Thyroid gland (tissue), 4 donors: ENCODE data around the gene GP9. TPM values are rescaled to one million over a fixed set of nuclear protein-coding genes. Genes with fewer than 3 reads are reported as not detected.

Experiments
- DNase-seq, 2 donors: peaks; one replicate each; pipeline ENCODE4 v3.0.0-alpha.2; 2019
- H3K27ac ChIP-seq, 3 donors: fragments of 200-600 bp; sonication (generic); 1 replicate in 2 of 3; 2 replicates in 1 of 3; pipeline ENCODE4 v1.5.1; 2016 to 2019; ENCODE audit warnings: mild to moderate bottlenecking in 1 of 3, moderate library complexity in 1 of 3
- H3K27me3 ChIP-seq: fragments of 200-600 bp; sonication (generic); one replicate; pipeline ENCODE4 v1.5.1; 2019
- H3K36me3 ChIP-seq, 2 donors: fragments of 200-600 bp; sonication (generic); one replicate each; pipeline ENCODE4 v1.5.1; 2016 to 2019
- H3K4me1 ChIP-seq, 2 donors: fragments of 200-600 bp; sonication (generic); one replicate each; pipeline ENCODE4 v1.5.1; 2017 to 2019
- H3K4me3 ChIP-seq, 3 donors: fragments of 200-600 bp; sonication (generic); replicated peaks in 1 of 3; 1 replicate in 2 of 3; 2 replicates in 1 of 3; pipeline ENCODE4 v1.5.1; 2016; ENCODE audit warnings: mild to moderate bottlenecking in 1 of 3
- H3K9me3 ChIP-seq: fragments of 200-600 bp; sonication (generic); one replicate; pipeline ENCODE4 v1.5.1; 2017
- CTCF ChIP-seq, 6 experiments: fragments of 200-600 bp in 3 of 6; fragments of 450-650 bp in 3 of 6; sonication (generic) in 3 of 6; IDR thresholded peaks; one replicate each; pipeline ENCODE4 v1.5.1; 2016 to 2019; ENCODE audit warnings: antibody characterized with exemption in 6 of 6, mild to moderate bottlenecking in 2 of 6, inconsistent platforms in 1 of 6, moderate library complexity in 1 of 6
- POLR2A ChIP-seq, 2 donors: fragments of 450-650 bp; IDR thresholded peaks; one replicate each; pipeline ENCODE4 v1.6.1; 2017; ENCODE audit warnings: antibody characterized with exemption in 2 of 2, mild to moderate bottlenecking in 2 of 2, moderate library complexity in 1 of 2
- WGBS, 2 donors: methylation state at CpG; one replicate each; pipeline ENCODE4 v1.1.5; 2017; 5-methylcytosine and 5-hydroxymethylcytosine counted together
- intact Hi-C: fragments of 100-400 bp; cut with DNase I; formaldehyde crosslinking; loops from one replicate; pipeline ENCODE4 v1.15.1; 2023
- total RNA-seq, 4 donors: library from RNA; depleted of rRNA; stranded (reverse); fragments of >200 nt; gene quantifications; one replicate each; pipeline ENCODE4 v1.2.3, GENCODE V29; 2016

Gene GP9
- total RNA-seq, 4 donors from 2014 or later = not detected

DNA sequence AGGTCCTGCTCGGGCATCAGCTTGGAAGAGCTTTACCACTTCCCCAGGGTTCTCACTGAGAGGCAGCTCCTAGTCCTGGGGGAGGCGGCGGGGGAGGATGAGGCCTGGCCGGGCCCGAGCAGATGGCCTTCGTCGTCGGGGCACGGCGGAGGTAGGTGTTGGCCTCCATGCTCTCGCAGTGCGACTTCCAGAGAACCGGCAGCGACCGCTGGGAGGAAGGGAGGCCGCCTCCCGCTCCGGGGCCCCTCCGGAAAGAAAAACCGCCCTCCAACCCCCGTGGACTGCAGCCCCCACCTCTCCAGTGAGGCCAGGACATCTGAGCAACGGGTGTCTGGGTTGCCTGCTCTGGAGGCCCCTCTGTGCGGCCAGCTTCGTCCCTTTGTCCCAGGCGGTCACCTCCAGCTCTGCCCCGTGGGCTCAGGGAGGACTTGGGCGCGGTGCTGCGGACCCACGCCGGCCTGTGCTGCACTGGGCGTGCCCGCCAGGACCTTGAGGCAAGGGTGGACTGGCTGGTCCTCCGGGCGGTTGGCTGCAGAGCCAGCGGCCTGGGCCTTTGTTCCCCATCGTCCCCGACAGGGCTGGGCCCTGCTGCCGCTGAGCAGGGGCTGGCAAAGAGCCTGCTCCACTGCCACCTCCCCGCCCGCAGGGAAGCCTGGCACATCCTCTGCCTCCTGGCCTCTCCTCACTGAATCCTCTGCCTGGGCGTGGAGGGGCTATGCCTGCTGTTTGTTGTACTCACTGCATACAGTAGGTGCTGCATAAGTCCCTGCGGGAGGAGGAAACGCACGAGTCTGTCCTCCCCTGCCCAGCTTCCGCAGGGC, 13.6 kb upstream of the GP9 start:
- intact Hi-C loops = no loop called here
- no peak overlapping the region for H3K27ac ChIP-seq
- no peak for DNase-seq
- H3K4me3 ChIP-seq = no peak overlapping the region
- H3K9me3 ChIP-seq = no peaks in the 10 kb centered on the region
- 86 to 89% methylated on average over 17 to 37 of the region's 46 CpGs for WGBS, 2 donors
- no peaks in the 10 kb centered on the region for H3K36me3 ChIP-seq
- peaks cover 11 to 19% of the 10 kb centered on the region in 2 donors for H3K4me1 ChIP-seq
- H3K27me3 ChIP-seq = no peaks in the 10 kb centered on the region
- TF ChIP-seq POLR2A (IDR thresholded peaks at IDR 0.05) (no peak), CTCF (IDR thresholded peaks at IDR 0.05) (no peak)

DNA sequence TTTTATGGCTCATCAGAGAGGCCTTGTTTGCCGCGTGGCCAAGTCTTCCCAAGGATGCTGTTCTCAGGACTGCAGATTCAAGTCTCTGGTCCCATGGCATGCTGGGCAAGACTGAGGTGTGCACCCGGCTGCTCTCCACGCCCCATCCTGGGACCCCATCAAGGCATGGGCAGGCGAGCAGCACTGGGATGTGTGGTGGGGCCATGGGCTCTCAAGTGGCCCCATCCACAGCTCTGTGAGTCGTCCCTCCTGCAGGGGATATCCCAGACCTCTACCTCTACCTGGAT, 13.1 kb upstream of the GP9 start:
- no peak for TF ChIP-seq CTCF (IDR thresholded peaks at IDR 0.05)
- TF ChIP-seq POLR2A (IDR thresholded peaks at IDR 0.05) = no peak
- DNase-seq = no peak
- Histone ChIP-seq H3K4me3 (no peak overlapping the region), H3K36me3 (no peaks in the 10 kb centered on the region), H3K27ac (no peak overlapping the region), H3K27me3 (no peaks in the 10 kb centered on the region), H3K4me1 (peaks cover 16 to 24% of the 10 kb centered on the region in 2 donors), H3K9me3 (no peaks in the 10 kb centered on the region)
- 92 to 100% methylated on average over 5 to 6 of the region's 6 CpGs for WGBS, 2 donors
- intact Hi-C loops = no loop called here

GRCh38 chr3:129050556-129051295, 9.9 kb upstream of the GP9 start:
- intact Hi-C loops = loop anchor here (10.0 kb wide), 1 partner anchor 194 kb away; the partner anchor contains the start of gene COPG1
- no peak for DNase-seq
- Histone ChIP-seq H3K27me3 (no peaks in the 10 kb centered on the region), H3K36me3 (no peaks in the 10 kb centered on the region), H3K4me3 (no peak overlapping the region), H3K4me1 (peaks cover 24 to 40% of the 10 kb centered on the region in 2 donors), H3K27ac (no peak overlapping the region), H3K9me3 (no peaks in the 10 kb centered on the region)
- 83 to 85% methylated on average over 11 to 12 of the region's 12 CpGs for WGBS, 2 donors
- TF ChIP-seq POLR2A (IDR thresholded peaks at IDR 0.05) (no peak), CTCF (IDR thresholded peaks at IDR 0.05) (no peak)

GRCh38 chr3:129051871-129052340, 8.7 kb upstream of the GP9 start:
- H3K4me1 ChIP-seq = peaks cover 19 to 34% of the 10 kb centered on the region in 2 donors
- TF ChIP-seq CTCF (IDR thresholded peaks at IDR 0.05) (no peak), POLR2A (IDR thresholded peaks at IDR 0.05) (no peak)
- DNase-seq = peak; percentile 57 to 62
- H3K4me3 ChIP-seq = no peak overlapping the region
- H3K9me3 ChIP-seq = no peaks in the 10 kb centered on the region
- WGBS, 2 donors = 34 to 40% methylated on average over 5 of the region's 5 CpGs
- intact Hi-C loops = loop anchor here (10.0 kb wide), 1 partner anchor 193 kb away; the partner anchor contains the start of gene COPG1
- H3K27me3 ChIP-seq = no peaks in the 10 kb centered on the region
- no peaks in the 10 kb centered on the region for H3K36me3 ChIP-seq
- H3K27ac ChIP-seq = peak overlapping the region; percentile 31 to 76 (median 59)
